ENCODE measurements around the gene CLDN9.

DNA sequence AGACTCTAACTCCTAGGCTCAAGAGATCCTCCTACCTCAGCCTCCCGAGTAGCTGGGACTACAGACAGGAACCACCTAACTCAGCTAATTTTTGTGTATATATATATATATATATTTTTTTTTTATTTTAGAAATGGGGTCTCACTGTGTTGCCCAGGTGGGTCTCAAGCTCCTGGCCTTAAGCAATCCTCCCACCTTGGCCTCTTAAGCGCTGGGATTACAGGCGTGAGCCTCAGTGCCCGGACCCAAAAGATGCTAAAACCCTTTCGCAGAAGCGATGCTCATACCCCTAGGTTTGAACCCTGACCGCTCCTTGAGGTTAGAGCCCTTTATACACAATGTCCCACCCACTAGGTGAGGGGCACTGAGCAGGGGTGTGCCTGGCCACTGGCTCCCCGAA, 2.2 kb upstream of the CLDN9 start:
- TF ChIP-seq, protein P1, sequence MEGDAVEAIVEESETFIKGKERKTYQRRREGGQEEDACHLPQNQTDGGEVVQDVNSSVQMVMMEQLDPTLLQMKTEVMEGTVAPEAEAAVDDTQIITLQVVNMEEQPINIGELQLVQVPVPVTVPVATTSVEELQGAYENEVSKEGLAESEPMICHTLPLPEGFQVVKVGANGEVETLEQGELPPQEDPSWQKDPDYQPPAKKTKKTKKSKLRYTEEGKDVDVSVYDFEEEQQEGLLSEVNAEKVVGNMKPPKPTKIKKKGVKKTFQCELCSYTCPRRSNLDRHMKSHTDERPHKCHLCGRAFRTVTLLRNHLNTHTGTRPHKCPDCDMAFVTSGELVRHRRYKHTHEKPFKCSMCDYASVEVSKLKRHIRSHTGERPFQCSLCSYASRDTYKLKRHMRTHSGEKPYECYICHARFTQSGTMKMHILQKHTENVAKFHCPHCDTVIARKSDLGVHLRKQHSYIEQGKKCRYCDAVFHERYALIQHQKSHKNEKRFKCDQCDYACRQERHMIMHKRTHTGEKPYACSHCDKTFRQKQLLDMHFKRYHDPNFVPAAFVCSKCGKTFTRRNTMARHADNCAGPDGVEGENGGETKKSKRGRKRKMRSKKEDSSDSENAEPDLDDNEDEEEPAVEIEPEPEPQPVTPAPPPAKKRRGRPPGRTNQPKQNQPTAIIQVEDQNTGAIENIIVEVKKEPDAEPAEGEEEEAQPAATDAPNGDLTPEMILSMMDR (IDR thresholded peaks at IDR 0.05; ENCODE audit: low read length) = no peak
- no peak for TF ChIP-seq EZH2phosphoT487 (IDR thresholded peaks at IDR 0.05; ENCODE audit: low read length)
- no peak for TF ChIP-seq EZH2 (optimal IDR thresholded peaks at IDR 0.05; ENCODE audit: low read depth, low read length)

All from MM.1S (cell line).